UCSD-AML1 (cell line): ENCODE results near the gene VPS9D1.

Experiments used
- DNase-seq: peaks from one replicate; lab custom pipeline; 2025; ENCODE audit not compliant: unreplicated experiment; lab: John Stamatoyannopoulos, UW

The VPS9D1 gene

GRCh38 chr16:89732918-89733242 is 12.2 kb upstream of the VPS9D1 start:
- DNase-seq: no peak

- DNase-seq: no peak
These were observed 11.6 kb upstream of the VPS9D1 start for GRCh38 chr16:89732142-89732917.

GRCh38 chr16:89730610-89731234 is 10.0 kb upstream of the VPS9D1 start:
- no peak for DNase-seq

- no peak for DNase-seq
These were observed 9.3 kb upstream of the VPS9D1 start for GRCh38 chr16:89729863-89730593.

- no peak for DNase-seq
These were observed 8.6 kb upstream of the VPS9D1 start for GRCh38 chr16:89729293-89729692.

- DNase-seq: no peak
These were observed 6.9 kb upstream of the VPS9D1 start for GRCh38 chr16:89727406-89728120.

GRCh38 chr16:89723279-89724250 is 2.9 kb upstream of the VPS9D1 start:
- DNase-seq: no peak

- peak; percentile 72 for DNase-seq
These were observed 1.9 kb upstream of the VPS9D1 start for GRCh38 chr16:89722392-89723278.

GRCh38 chr16:89721546-89722391 is 1.1 kb upstream of the VPS9D1 start:
- peak; percentile 87 for DNase-seq

GRCh38 chr16:89720551-89720812 is 216 bp downstream of the VPS9D1 start:
- DNase-seq: no peak

- DNase-seq: no peak
These were observed 2.8 kb downstream of the VPS9D1 start for GRCh38 chr16:89717688-89718505.

GRCh38 chr16:89716916-89717687 is 3.6 kb downstream of the VPS9D1 start:
- DNase-seq: no peak

GRCh38 chr16:89716493-89716892 is 4.2 kb downstream of the VPS9D1 start:
- no peak for DNase-seq

- DNase-seq: no peak
These were observed 8.4 kb downstream of the VPS9D1 start for GRCh38 chr16:89712274-89712781.

- DNase-seq: peak; percentile 86
These were observed 9.0 kb downstream of the VPS9D1 start for GRCh38 chr16:89711601-89712273.
